MCF 10A (cell line): ENCODE data around the gene PAQR6. TPM values are rescaled to one million over a fixed set of nuclear protein-coding genes. Genes with fewer than 3 reads are reported as not detected.

Source experiments
- BruUV-seq: library from RNA; stranded (reverse); fragments of 400-500 nt; replicated peaks from 2 replicates; lab custom pipeline; 2021; lab: Mats Ljungman, UMichigan
- CTCF ChIA-PET: fragments of 300-600 bp; sonication (Branson Sonifier 250); formaldehyde crosslinking; extraction: SDS; loops from one replicate; lab custom pipeline; 2021; ENCODE audit warnings: antibody characterized with exemption, inconsistent platforms; lab: Yijun Ruan, JAX
- POLR2A ChIA-PET: fragments of 300-600, 350-650 bp; sonication (Branson Sonifier 250); formaldehyde crosslinking; extraction: SDS; loops from one replicate; lab custom pipeline; 2020; ENCODE audit warnings: antibody characterized with exemption, inconsistent platforms; lab: Yijun Ruan, JAX
- DNase-seq: peaks from one replicate; pipeline ENCODE4 v3.0.0-alpha.2; 2018; ENCODE audit not compliant: unreplicated experiment
- H3K27ac Mint-ChIP-seq: one replicate; pipeline ENCODE4 v1.8.0; 2022; ENCODE audit warnings: mild to moderate bottlenecking, low read depth, mixed read lengths; ENCODE audit not compliant: unreplicated experiment
- H3K27me3 Mint-ChIP-seq: one replicate; pipeline ENCODE4 v1.8.0; 2022; ENCODE audit warnings: mixed read lengths; ENCODE audit not compliant: insufficient read depth, unreplicated experiment
- H3K36me3 Mint-ChIP-seq: one replicate; pipeline ENCODE4 v1.8.0; 2022; ENCODE audit warnings: mild to moderate bottlenecking, moderate library complexity, mixed read lengths; ENCODE audit not compliant: insufficient read depth, unreplicated experiment
- H3K4me1 Mint-ChIP-seq: one replicate; pipeline ENCODE4 v1.8.0; 2022; ENCODE audit warnings: mixed read lengths; ENCODE audit not compliant: insufficient read depth, unreplicated experiment
- H3K4me3 Mint-ChIP-seq: one replicate; pipeline ENCODE4 v1.8.0; 2022; ENCODE audit warnings: mild to moderate bottlenecking, moderate library complexity, mixed read lengths; ENCODE audit not compliant: unreplicated experiment
- H3K9me3 Mint-ChIP-seq: one replicate; pipeline ENCODE4 v1.8.0; 2022; ENCODE audit warnings: mixed read lengths; ENCODE audit not compliant: unreplicated experiment
- intact Hi-C: fragments of 100-400 bp; cut with micrococcal nuclease; formaldehyde crosslinking; loops from 2 replicates; pipeline ENCODE4 v1.14.1; 2022
- total RNA-seq: library from RNA; stranded (reverse); gene quantifications from 2 replicates; pipeline ENCODE4 v1.2.3, GENCODE V29; 2022
- TF ChIP-seq, protein P1 (sequence below): fragments of 200-600 bp; IDR thresholded peaks from one replicate; pipeline ENCODE4 v1.8.0; 2022; ENCODE audit warnings: antibody characterized with exemption, mild to moderate bottlenecking; ENCODE audit not compliant: unreplicated experiment

PAQR6 gene
- total RNA-seq, 1 experiment from 2014 or later = 21.5 TPM

DNA sequence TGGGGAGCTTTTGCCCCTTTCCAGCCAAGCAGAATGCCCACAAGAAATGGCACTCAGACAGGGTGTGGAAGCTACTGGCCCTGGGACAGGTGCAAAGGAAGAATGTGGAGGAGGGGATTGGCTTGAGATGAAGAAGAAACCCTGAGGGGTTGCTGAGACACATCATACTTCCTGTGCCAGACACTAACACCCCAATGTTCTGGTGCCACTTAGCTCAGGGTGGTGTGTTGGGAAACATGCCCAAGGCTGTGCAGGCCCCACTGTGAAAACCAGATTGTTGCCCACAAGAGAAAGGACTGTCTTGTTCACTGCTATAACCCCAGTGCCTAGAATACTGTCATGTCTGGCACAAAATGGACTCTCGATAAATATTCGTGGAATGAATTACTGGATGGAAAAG, 9.9 kb upstream of the PAQR6 start:
- peak; percentile 50 for DNase-seq
- Mint-ChIP-seq H3K27me3 (no peaks in the 10 kb centered on the region), H3K36me3 (peaks cover 95% of the 10 kb centered on the region), H3K4me3 (no peak overlapping the region), H3K27ac (no peak overlapping the region), H3K9me3 (no peaks in the 10 kb centered on the region), H3K4me1 (peaks cover 19% of the 10 kb centered on the region)
- no TSS peak for BruUV-seq
- ChIA-PET POLR2A (interaction anchor here (1.7 kb wide), 1 partner anchor 10 kb away, joined by 8 read pairs; the partner anchor contains the start of gene PAQR6), CTCF (interaction anchor here (0.6 to 3.2 kb wide), 4 partner anchors 15 to 602 kb away, joined by 3 to 15 read pairs (median 4); no protein-coding TSS in a partner anchor)
- intact Hi-C loops = no loop called here
- TF ChIP-seq, protein P1, sequence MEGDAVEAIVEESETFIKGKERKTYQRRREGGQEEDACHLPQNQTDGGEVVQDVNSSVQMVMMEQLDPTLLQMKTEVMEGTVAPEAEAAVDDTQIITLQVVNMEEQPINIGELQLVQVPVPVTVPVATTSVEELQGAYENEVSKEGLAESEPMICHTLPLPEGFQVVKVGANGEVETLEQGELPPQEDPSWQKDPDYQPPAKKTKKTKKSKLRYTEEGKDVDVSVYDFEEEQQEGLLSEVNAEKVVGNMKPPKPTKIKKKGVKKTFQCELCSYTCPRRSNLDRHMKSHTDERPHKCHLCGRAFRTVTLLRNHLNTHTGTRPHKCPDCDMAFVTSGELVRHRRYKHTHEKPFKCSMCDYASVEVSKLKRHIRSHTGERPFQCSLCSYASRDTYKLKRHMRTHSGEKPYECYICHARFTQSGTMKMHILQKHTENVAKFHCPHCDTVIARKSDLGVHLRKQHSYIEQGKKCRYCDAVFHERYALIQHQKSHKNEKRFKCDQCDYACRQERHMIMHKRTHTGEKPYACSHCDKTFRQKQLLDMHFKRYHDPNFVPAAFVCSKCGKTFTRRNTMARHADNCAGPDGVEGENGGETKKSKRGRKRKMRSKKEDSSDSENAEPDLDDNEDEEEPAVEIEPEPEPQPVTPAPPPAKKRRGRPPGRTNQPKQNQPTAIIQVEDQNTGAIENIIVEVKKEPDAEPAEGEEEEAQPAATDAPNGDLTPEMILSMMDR = no peak

DNA sequence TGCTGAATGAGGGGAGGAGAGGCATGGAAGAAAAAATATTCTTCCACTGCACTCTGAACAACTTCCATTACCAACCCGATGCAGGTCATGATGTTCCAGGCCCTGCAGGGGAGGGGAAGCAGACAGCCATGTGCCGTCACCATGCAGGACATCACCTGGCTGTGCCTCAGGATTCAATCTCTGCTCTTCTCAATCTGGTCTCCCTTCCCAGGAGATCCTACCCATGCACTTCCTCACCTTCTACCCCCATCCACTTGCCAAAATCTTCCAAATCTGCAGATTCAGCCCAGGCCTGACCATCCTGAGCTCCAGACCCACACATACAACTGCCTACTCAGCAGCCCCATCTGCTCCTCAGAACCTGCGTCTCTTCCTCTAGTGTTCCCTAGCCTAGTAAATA, 5.8 kb upstream of the PAQR6 start:
- Mint-ChIP-seq H3K36me3 (peaks cover 87% of the 10 kb centered on the region), H3K4me3 (no peak overlapping the region), H3K4me1 (peaks cover 13% of the 10 kb centered on the region), H3K27me3 (no peaks in the 10 kb centered on the region), H3K27ac (no peak overlapping the region), H3K9me3 (no peaks in the 10 kb centered on the region)
- intact Hi-C loops = no loop called here
- TF ChIP-seq, protein P1 = no peak
- DNase-seq = no peak
- CTCF ChIA-PET = interaction anchor here (0.7 to 2.8 kb wide), 5 partner anchors 23 to 158 kb away, joined by 3 to 13 read pairs (median 3); no protein-coding TSS in a partner anchor
- BruUV-seq = no TSS peak
- POLR2A ChIA-PET = interaction anchor here (2.0 kb wide), 1 partner anchor 9 kb away, joined by 6 read pairs; no protein-coding TSS in a partner anchor

DNA sequence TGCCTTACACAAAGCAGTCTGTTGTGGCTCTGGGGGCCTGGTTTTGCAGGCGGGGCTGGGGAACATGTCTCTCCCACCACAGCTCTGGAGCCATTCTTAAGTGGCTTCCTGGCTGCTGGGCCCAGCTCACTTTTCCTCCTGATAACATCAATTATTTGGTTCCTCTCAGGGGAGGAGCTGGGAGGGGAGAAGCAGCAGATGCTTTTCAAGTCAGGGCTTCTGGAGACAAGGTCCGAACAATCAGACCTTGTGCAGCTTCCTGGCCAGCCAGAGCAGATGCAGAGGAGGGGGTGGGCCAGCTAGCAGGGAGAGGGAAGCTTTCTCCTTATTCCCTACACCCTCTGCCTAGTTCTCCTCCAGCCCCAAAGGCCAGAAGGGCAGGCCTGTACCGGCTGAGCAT, 3.7 kb upstream of the PAQR6 start:
- H3K27ac Mint-ChIP-seq = no peak overlapping the region

DNA sequence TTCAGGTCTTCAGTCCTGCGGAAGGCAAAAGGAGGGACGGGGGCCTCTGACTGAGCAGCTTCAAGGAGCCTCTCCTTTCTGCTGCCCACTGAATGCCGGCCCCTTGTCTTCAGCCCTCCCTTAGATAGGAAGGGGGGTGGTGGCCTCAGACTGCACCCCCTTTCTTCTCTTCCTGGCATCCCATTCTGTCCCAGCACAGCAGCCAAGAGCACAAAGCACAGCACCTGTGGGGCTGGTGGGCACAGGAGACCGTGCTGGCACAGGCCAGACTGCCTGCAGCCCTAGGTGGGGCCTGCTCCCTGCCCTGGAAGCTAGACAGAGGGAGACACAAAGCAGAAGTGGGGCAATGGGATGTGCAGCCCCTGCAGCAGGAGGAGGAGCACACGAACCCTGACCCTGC, 1.7 kb upstream of the PAQR6 start:
- Mint-ChIP-seq H3K36me3 (peaks cover 63% of the 10 kb centered on the region), H3K4me3 (no peak overlapping the region), H3K9me3 (no peaks in the 10 kb centered on the region), H3K27me3 (no peaks in the 10 kb centered on the region), H3K27ac (no peak overlapping the region), H3K4me1 (peaks cover 22% of the 10 kb centered on the region)
- intact Hi-C loops = no loop called here
- no peak for DNase-seq
- ChIA-PET CTCF (interaction anchor here (1.5 kb wide), 1 partner anchor 69 kb away, joined by 3 read pairs; no protein-coding TSS in a partner anchor), POLR2A (interaction anchor here (0.7 to 3.3 kb wide), 4 partner anchors 7 to 22 kb away, joined by 3 to 8 read pairs (median 3); no protein-coding TSS in a partner anchor)
- BruUV-seq = TSS peak; percentile 32
- TF ChIP-seq, protein P1 = no peak

More for the DNA sequence above, 3.7 kb upstream of the PAQR6 start:
- TF ChIP-seq, protein P1 = no peak
- Mint-ChIP-seq H3K27me3 (no peaks in the 10 kb centered on the region), H3K4me1 (peaks cover 22% of the 10 kb centered on the region), H3K36me3 (peaks cover 79% of the 10 kb centered on the region), H3K9me3 (no peaks in the 10 kb centered on the region), H3K4me3 (no peak overlapping the region)
- POLR2A ChIA-PET = interaction anchor here (0.6 to 1.5 kb wide), 5 partner anchors 9 to 59 kb away, joined by 3 to 5 read pairs (median 3); partner anchors contain the start of gene TMEM79
- no peak for DNase-seq
- intact Hi-C loops = no loop called here
- no TSS peak for BruUV-seq
- CTCF ChIA-PET = interaction anchor here (0.6 to 1.7 kb wide), 4 partner anchors 8 to 119 kb away, joined by 4 to 7 read pairs (median 6); no protein-coding TSS in a partner anchor
